Measurements from ENCODE around the gene BRD9.
"Not testable (repeated sequence)": the region's sequence is repeated elsewhere in the genome, so short reads cannot be mapped to it uniquely, and the experiment has no call there.

The BRD9 gene

DNA sequence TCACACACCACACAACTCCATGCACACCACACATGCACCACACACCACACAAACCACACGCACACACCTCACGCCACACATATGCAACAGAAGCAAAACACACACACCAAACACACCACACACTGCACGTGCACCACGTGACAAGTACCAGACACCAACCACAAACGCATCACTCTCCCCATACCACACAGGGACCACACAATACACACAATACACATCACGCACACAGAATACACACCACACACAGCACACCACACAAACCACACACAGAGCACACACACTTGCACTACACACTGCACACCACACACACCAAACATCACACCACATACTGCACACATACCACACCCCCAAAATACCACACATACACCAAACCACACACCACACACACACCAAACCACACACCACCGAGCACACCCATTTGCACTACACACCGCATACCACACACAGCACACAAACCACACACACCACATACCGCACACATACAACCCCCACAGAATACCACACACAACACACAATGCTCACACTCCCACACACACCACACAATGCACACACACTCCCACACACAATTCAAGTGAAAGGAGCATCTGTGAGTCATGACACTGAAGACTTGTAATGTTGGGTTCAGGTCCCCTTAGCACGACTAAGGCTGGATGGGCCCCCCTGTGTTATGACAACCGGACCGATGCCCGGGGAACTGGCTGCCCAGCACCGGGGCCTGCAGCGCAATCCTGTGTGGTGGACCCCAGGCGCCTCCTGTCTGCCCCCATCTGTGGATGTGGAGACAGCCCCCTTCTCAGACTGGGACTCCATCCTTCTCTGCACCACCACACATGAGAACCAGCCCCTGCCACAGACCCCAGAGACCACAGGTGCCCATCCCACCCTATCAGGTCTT is 35.8 kb downstream of the BRD9 start:
- no peak for DNase-seq

GRCh38 chr5:855771-856530 is 36.6 kb downstream of the BRD9 start:
- DNase-seq, result no peak

GRCh38 chr5:854966-855743 is 37.4 kb downstream of the BRD9 start:
- DNase-seq, result no peak

DNA sequence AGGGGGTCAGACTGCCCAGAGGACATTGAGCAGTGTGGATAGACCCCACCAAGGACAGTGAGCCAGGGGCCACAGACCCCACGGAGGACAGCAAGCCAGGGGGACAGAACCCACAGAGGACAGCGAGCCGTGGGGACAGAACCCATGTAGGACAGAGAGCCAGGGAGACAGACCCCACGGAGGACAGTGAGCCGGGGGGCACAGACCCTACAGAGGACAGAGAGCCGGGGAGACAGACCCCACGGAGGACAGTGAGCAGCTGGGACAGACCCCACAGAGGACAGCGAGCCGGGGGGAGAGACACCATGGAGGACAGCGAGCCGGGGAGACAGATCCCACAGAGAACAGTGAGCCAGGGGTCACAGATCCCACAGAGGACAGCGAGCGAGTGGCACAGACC is 38.4 kb downstream of the BRD9 start:
- DNase-seq, result no peak

DNA sequence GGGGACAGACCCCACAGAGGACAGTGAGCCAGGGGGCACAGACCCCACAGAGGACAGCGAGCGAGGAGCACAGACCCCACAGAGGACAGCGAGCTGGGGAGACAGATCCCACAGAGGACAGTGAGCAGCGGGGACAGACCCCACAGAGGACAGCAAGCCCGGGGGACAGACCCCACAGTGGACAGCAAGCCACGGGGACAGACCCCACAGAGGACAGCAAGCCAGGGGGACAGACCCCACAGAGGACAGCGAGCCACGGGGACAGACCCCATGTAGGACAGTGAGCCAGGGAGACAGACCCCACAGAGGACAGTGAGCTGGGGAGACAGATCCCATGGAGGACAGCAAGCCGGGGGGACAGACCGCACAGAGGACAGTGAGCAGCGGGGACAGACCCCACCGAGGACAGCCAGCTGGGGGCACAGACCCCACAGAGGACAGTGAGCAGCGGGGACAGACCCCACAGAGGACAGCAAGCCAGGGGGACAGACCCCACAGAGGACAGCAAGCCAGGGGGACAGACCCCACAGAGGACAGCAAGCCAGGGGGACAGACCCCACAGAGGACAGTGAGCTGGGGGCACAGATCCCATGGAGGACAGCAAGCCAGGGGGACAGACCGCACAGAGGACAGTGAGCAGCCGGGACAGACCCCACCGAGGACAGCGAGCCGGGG is 39.0 kb downstream of the BRD9 start:
- not testable (repeated sequence) for DNase-seq

DNA sequence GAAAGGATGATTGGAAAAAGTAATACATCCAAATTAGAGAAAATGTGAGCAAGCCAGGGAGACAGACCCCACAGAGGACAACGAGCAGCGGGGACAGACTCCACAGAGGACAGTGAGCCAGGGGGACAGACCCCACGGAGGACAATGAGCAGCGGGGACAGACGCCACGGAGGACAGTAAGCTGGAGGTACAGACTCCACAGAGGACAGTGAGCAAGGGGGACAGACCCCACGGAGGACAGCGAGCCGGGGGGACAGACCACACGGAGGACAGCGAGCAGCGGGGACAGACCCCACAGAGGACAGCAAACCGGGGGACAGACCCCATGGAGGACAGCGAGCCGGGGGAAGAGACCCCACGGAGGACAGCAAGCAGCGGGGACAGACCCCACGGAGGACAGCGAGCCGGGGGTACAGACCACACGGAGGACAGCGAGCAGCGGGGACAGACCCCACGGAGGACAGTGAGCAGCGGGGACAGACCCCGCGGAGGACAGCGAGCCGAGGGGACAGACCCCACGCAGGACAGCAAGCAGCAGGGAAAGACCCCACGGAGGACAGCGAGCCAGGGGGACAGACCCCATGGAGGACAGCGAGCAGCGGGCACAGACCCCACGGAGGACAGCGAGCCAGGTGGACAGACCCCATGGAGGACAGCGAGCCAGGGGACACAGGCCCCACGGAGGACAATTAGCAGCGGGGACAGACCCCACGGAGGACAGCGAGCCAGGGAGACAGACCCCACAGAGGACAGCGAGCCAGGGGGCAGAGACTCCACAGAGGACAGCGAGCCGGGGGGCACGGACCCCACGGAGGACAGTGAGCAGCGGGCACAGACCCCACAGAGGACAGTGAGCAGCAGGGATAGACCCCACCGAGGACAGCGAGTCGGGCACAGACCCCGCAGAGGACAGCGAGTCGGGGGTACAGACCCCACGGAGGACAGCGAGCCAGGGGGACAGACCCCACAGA is 39.9 kb downstream of the BRD9 start:
- no peak for DNase-seq

GRCh38 chr5:852018-852417 is 40.6 kb downstream of the BRD9 start:
- DNase-seq, result no peak

DNA sequence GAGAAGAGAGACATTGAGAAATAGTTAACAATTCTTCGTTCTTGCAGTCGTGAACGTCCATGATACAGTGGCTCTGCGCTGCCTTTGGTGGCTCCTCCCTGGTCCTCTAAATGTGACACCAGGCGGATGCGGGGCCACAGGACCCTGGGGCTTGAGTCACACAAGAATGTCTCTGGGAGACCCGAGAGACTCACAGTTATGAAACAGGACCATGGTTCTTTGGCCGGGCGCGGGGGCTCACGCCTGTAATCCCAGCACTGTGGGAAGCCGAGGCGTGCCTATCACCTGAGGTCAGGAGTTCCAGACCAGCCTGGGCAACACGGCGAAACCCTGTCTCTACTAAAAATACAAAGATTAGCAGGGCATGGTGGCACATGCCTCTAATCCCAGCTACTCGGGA is 41.0 kb downstream of the BRD9 start:
- no peak for DNase-seq

DNA sequence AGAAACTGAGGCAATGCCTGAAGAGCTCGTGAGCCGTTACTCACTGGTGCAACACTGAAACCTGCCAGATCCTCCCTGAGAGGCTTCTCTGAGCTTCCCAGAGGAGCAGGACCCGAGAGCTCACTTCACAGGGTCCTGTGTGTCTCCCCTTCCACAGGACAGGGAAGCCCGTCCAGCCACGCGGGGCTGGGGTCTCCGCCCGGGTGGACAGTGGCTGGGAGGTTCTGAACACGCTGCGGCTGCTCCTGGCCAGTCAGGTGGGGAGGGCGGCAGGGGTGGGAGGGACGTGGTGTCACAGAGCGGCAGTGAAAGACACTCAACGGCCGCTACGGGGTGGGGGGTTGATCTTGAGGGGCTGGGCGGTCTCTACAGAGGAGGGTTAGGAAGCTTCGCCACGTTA is 41.5 kb downstream of the BRD9 start:
- no peak for DNase-seq

DNA sequence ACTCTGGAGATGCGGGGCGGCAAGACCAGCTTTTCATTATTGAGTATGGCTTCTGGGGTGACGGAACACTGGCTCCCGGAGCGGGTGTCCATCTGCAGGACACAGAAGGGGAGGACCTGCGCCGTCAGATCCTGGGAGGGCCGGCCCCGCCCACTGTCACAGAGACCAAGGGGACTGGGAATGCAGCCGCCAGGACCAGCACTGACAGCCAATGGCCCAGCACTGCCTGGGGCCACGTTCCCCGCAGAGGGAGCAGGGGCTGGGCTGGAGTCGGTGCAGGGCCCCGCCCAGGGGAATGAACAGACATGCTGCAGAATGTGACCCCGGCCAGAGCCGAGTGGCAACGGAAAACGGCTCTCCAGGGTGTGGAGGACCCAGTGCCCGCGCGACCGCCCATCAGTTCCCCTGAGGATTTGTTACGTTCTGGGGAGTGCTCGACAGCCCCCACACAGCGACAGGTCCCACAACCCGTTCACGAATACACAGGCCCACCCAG is 42.0 kb downstream of the BRD9 start, which contains the start of gene ZDHHC11:
ZDHHC11 (minus strand) TSS at position 476 of the 496 bp plus-strand sequence; CDS start at position 92, 384 bp downstream.
- DNase-seq, result no peak

GRCh38 chr5:849651-850301 is 42.8 kb downstream of the BRD9 start:
- DNase-seq, result no peak

DNA sequence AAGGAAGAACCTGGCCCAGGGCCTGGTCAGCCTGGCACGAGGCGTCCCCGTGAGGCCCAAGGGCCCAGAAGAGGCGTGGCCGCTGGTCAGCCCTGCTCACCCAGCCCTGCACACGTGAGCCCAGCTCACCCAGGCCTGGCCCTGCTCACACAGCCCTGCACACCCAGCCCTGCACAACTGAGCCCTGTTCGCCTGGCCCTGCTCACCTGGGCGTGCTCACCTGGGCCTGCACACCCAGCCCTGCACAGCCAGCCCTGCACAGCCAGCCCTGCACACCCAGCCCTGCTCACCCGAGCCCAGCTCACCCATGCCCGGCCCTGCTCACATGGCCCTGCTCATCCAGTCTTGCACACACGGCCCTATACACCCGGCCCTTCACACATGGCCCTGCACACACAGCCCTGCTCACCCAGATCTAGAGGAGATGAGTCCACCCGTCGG is 43.9 kb downstream of the BRD9 start:
- no peak for DNase-seq

GRCh38 chr5:847736-848135 is 44.9 kb downstream of the BRD9 start:
- DNase-seq, result not testable (repeated sequence)

- not testable (repeated sequence) for DNase-seq
These were observed 45.4 kb downstream of the BRD9 start for GRCh38 chr5:847212-847611.

DNA sequence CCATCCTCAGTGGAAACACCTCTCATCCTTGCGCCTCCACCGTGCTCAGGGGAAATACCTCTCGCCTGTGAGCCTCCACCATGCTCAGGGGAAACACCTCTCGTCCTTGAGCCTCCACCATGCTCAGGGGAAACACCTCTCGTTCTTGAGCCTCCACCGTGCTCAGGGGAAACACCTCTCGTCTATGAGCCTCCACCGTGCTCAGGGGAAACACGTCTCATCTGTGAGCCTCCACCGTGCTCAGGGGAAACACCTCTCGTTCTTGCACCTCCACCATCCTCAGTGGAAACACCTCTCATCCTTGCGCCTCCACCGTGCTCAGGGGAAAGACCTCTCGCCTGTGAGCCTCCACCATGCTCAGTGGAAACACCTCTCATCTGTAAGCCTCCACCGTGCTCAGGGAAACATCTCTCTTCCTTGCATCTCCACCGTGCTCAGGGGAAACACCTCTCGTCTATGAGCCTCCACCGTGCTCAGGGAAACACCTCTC is 46.0 kb downstream of the BRD9 start:
- not testable (repeated sequence) for DNase-seq

DNA sequence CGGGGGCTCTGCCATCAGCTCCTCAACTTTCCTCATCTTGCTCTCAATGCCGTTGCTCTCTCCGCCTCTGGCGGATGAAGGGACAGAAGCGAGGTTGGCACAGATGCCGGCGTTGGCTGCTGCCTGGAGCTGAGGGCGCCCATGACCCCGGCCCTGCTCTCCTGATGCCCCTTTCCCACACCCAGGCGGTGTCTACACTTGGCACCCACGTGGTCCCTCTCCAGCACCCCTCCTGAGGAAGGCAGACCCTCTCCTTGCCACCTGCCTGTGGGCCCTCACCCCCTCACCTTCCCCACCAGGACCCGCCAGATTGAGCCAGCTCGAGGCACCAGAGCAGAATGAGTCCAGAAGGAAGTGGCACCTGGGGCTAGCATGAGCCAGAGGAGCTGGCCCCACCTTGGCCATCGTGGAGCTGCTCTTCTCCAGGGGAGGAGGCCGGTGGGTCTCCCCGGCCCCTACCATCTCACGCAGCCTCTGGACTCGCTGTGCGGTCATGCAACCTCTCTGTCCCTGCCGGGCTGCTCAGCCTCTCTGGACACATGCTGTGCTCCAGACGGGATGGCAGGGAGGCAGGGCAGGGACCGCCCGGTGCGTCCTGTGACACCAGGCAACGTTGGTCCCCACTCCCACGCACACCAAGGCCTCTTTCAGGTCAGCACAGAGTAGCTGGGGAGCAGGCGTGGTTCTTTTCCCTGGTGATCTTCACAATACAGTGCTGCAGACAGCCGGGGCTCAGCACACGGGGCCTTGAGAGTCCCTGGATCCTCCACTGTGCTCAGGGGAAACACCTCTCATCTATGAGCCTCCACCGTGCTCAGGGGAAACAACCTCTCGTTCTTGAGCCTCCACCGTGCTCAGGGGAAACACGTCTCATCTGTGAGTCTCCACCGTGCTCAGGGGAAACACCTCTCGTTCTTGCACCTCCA is 46.7 kb downstream of the BRD9 start:
- not testable (repeated sequence) for DNase-seq

DNA sequence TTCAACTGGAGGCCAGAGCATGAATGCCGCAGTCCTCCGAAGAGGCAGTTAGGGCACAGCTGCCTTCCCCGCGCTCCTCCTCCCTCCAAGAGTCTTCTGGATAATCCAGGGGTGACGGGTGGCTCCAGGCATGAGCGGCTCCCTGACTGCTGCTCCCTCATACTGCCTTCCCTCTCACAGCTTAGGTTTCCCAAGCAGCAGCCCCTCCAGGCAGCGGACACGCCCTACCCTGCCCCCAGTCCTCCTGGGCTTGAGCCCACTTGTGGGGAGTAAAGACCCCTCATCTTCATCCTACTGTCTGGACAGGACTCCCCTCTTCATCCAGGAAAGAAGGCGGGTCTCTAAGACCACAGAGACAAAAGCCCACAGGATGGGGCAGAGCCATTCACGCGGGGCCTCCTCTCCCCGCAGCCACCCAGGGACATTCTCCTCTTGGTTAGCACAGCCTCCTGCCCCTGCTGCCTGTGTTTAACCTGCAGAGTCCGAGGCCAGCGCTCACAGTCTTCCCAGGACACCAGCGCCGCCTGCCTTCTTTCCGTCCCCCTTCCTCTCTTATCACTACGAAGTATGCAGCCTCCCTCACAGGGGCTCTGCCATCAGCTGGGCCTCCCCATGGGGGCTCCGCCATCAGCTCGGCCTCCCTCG is 47.4 kb downstream of the BRD9 start:
- not testable (repeated sequence) for DNase-seq

DNA sequence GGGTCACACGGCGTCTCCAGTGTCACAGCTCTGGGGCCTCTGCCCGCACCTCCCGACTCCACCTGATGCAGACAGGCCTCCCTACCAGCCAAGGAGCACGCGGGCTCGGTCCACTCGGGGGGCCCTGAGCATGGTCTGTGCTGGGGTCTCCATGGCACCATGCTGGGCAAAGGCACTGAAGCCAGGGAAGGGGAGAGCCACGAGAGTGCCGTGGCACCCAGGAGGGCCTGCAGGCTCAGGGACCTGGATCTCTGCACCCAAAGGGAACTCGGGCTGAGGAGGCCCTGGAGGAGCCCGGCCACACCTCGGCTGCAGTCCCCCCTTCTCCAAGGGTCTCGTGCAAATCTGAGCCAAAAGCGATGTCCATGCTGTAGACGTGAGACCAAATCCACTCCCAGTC is 48.2 kb downstream of the BRD9 start:
- not testable (repeated sequence) for DNase-seq

GRCh38 chr5:843926-844325 is 48.7 kb downstream of the BRD9 start:
- not testable (repeated sequence) for DNase-seq

Measured in CD4-positive, alpha-beta T cell treated with Interleukin-17A for 4 hours (primary cell).